Thymus (tissue), 11 donors: ENCODE data around the gene TEKT2. TPM values are rescaled to one million over a fixed set of nuclear protein-coding genes. Genes with fewer than 3 reads are reported as not detected.

Source experiments
- DNase-seq, 9 donors: peaks; one replicate each; pipeline ENCODE4 v3.0.0-alpha.2; 2013; ENCODE audit warnings: low spot score in 9 of 9, low read depth in 6 of 9, missing footprints in 1 of 9
- H3K27ac ChIP-seq, 2 donors: one replicate each; pipeline ENCODE4 v1.5.1; 2013; ENCODE audit warnings: control low read depth in 1 of 2, low read depth in 1 of 2, low read length in 1 of 2, mild to moderate bottlenecking in 1 of 2, moderate library complexity in 1 of 2
- H3K27me3 ChIP-seq, 2 donors: one replicate each; pipeline ENCODE4 v1.5.1; 2013; ENCODE audit warnings: low read length in 1 of 2; ENCODE audit not compliant: control insufficient read depth in 2 of 2, insufficient read depth in 1 of 2
- H3K36me3 ChIP-seq, 2 donors: one replicate each; pipeline ENCODE4 v1.5.1; 2013; ENCODE audit warnings: low read length in 1 of 2, mild to moderate bottlenecking in 1 of 2, moderate library complexity in 1 of 2; ENCODE audit not compliant: control insufficient read depth in 2 of 2, insufficient read depth in 2 of 2
- H3K4me1 ChIP-seq, 2 donors: one replicate each; pipeline ENCODE4 v1.5.1; 2013; ENCODE audit warnings: low read length in 2 of 2; ENCODE audit not compliant: control insufficient read depth in 2 of 2, insufficient read depth in 2 of 2
- H3K4me3 ChIP-seq, 2 donors: one replicate each; pipeline ENCODE4 v1.5.1; 2013; ENCODE audit warnings: low read length in 2 of 2, control low read depth in 1 of 2, mild to moderate bottlenecking in 1 of 2
- H3K9me3 ChIP-seq, 2 donors: one replicate each; pipeline ENCODE4 v1.5.1; 2013; ENCODE audit warnings: low read length in 1 of 2, mild to moderate bottlenecking in 1 of 2; ENCODE audit not compliant: control insufficient read depth in 2 of 2, insufficient read depth in 1 of 2
- WGBS: extraction: QIAGEN DNeasy Blood & Tissue Kit; methylation state at CpG from one replicate; pipeline ENCODE4 v1.1.7; 2013; 5-methylcytosine and 5-hydroxymethylcytosine counted together
- polyA plus RNA-seq: library from polyadenylated mRNA; stranded (reverse); fragments of 200-250 nt; gene quantifications from one replicate; pipeline ENCODE4 v1.2.3, GENCODE V29; 2013
- total RNA-seq: library from RNA; stranded (reverse); fragments of 120-200 nt; gene quantifications from one replicate; pipeline ENCODE4 v1.2.4, GENCODE V29; 2013
- donor health status: healthy.

Gene TEKT2
- total and polyA plus RNA-seq, 2 donors, result 1.5 to 1.8 TPM

DNA sequence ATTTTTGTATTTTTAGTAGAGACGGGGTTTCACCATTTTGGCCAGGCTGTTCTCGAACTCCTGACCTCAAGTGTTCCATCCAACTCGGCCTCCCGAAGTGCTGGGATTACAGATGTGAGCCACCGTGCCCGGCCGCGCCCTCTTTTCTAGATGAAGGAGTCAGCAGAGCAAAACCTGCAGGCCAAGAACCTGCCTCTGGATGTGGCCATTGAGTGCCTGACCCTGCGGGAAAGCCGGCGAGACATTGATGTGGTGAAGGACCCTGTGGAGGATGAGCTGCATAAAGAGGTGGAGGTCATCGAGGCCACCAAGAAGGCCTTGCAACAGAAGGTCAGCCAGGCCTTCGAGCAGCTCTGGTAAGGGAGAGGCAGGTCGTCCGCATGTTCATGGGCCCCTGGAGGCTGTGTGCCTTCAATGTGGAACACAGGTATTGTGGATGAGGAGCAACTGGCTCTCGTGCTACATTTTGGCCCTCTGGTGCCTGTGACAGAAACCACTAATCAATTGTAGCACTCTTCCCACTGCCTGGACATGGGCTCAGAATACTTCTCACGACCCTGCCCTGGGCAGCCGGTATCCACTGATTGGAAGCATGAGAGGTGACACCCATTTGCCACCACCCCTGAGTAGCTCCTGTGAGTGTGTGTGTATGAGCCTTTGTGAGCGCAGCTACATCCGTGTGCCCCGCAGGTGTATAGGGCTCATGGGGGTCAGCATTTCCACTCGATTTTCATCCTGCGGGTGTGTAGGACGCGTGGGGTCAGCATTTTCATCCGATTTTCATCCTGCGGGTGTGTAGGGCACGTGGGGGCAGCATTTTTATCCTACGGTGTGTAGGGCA, 2.0 kb downstream of the TEKT2 start:
- Histone ChIP-seq H3K27me3 (peaks cover 8 to 35% of the 10 kb centered on the region in 2 donors), H3K4me3 (no peak overlapping the region), H3K4me1 (peaks cover 13% of the 10 kb centered on the region in 2 donors), H3K36me3 (no peaks in the 10 kb centered on the region), H3K27ac (no peak overlapping the region), H3K9me3 (no peaks in the 10 kb centered on the region)
- no peak for DNase-seq
- 95% methylated on average over 29 of the region's 29 CpGs for WGBS

DNA sequence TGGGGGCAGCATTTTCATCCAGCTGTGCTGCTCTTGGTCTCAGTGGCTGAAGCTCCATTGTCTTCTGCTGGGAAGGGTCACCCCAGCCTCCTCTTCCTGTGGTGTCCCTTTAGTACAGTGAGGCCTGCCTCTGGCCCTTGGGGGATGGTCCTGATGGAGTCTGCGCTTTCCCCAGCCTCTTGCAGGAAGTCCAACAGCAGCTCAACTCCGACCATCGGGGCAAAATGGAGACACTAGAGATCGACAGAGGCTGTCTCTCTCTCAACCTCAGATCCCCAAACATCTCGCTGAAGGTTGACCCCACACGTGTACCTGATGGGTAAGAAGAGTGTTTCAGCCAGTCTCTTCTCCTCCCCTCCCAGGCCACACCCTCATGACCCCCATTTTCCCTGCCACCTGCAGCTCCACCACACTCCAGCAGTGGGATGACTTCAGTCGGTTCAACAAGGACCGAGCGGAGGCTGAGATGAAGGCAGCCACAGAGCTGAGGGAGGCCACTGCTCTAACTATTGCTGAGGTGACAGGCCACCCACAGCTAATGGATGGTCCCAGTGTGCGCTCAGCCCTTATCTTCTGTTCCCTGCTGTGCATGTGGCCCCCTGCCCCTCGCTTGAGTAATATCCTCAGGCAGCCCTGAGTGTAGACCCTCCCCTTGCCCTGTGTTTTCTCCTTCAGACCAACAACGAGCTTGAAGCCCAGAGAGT, 2.8 kb downstream of the TEKT2 start:
- peaks cover 8 to 35% of the 10 kb centered on the region in 2 donors for H3K27me3 ChIP-seq
- peaks cover 13% of the 10 kb centered on the region in 2 donors for H3K4me1 ChIP-seq
- no peak overlapping the region for H3K4me3 ChIP-seq
- H3K36me3 ChIP-seq, result peaks cover 6 to 8% of the 10 kb centered on the region in 2 donors
- no peak overlapping the region for H3K27ac ChIP-seq
- 94% methylated on average over 12 of the region's 12 CpGs for WGBS
- H3K9me3 ChIP-seq, result no peaks in the 10 kb centered on the region
- DNase-seq, result no peak

DNA sequence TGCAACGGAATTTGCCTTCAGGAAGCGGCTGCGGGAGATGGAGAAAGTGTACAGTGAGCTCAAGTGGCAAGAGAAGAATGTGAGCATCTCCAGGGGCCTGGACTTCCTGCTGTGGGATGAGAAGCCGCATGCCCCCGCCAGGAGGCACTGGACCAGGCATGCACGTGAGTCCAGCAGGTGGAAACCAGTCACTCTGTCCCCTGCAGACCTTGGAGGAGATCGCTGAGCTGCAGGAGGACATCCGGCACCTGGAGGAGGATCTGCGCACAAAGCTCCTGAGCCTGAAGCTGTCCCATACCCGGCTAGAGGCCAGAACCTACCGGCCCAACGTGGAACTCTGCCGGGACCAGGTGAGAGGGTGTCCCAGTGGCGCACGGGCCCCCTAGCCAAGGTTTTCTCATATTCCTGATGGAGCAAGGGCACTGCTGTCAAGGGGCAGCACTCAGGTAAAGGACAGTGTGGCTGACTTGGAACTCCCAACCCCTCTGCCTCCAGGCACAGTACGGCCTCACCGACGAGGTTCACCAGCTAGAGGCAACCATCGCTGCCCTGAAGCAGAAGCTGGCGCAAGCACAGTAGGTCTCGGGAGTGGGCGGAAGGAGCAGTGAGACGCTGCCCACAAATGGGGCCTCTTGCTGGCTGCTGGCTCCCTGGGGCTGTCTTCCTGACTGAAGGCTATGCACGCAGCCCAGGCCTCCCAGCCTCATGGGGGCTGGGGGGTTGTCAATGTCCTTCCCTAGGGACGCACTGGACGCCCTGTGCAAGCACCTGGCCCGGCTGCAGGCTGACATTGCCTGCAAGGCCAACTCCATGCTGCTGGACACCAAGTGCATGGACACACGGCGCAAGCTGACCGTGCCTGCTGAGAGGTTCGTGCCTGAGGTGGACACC, 3.6 kb downstream of the TEKT2 start:
- Histone ChIP-seq H3K4me1 (peaks cover 13% of the 10 kb centered on the region in 2 donors), H3K27ac (no peak overlapping the region), H3K36me3 (peaks cover 14 to 15% of the 10 kb centered on the region in 2 donors), H3K9me3 (no peaks in the 10 kb centered on the region), H3K4me3 (no peak overlapping the region), H3K27me3 (peaks cover 8 to 33% of the 10 kb centered on the region in 2 donors)
- WGBS, result 97% methylated on average over 31 of the region's 31 CpGs
- DNase-seq, result no peak

DNA sequence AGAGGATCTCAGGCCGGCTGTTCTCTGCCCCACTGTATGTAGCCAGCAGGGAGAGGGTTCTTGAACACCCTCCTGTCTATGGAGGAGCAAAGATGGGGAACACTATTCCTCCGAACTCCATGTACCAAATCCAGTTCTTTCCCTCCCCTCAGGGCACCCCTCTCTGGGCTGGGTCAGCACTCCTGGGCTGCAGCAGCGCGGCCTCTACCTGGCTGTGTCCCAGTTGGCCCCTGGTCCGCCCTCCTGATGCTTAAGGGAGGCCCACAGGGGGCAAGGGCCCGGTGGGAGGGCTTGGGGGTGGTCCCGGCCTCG, 4.3 kb downstream of the TEKT2 start:
- Histone ChIP-seq H3K4me3 (peak overlapping the region; percentile 69 to 93), H3K9me3 (no peaks in the 10 kb centered on the region), H3K4me1 (peaks cover 13% of the 10 kb centered on the region in 2 donors), H3K27me3 (peaks cover 8 to 27% of the 10 kb centered on the region in 2 donors), H3K27ac (peak overlapping the region in 1 of 2 donors; percentile 32), H3K36me3 (peaks cover 22 to 23% of the 10 kb centered on the region in 2 donors)
- WGBS, result 35% methylated on average over 8 of the region's 8 CpGs
- DNase-seq, result no peak

DNA sequence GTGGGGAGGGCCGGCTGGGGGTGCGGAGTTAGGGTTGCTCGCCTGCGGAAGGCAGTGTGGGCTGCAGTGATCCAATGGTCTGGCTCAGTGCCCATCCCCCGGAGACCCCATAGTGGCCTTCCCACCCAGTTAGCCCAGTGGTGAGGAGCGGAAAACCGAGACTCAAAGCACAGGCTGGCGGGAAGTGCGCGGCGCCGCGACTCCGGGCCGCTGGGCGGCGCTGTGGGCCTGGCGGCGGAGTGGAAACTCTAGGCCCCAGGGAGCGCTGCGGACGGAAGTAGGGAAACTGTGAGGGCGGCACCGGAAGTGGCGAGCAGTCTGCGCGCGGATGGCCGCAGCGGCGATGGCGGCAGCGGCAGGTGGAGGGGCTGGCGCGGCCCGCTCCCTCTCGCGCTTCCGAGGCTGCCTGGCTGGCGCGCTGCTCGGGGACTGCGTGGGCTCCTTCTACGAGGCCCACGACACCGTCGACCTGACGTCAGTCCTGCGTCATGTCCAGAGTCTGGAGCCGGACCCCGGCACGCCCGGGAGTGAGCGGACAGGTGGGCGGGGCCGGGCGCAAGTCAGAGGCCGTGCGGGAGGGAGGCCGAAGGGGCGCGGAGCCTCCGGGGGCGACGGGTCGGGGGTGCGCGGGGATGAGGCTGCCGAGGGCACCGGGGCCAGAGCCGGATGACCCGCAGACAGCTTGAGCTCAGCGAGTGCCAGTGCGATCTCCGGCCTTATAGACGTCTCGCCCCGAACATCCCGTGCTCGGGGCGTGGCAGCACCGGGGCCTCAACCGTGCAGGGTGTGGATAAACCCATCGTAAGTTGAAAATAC, 4.9 kb downstream of the TEKT2 start, which contains the start of gene ADPRS:
Gene ADPRS (plus strand): TSS at position 316 of the 816 bp plus-strand sequence. CDS start 13 bp downstream, at position 329.
- Histone ChIP-seq H3K9me3 (no peaks in the 10 kb centered on the region), H3K36me3 (peaks cover 27 to 29% of the 10 kb centered on the region in 2 donors), H3K27me3 (peaks cover 6 to 22% of the 10 kb centered on the region in 2 donors), H3K27ac (peak within 1 kb of the TSS; percentile 49 to 86), H3K4me3 (peak within 1 kb of the TSS; percentile 69 to 93), H3K4me1 (peaks cover 11 to 15% of the 10 kb centered on the region in 2 donors)
- under 1% methylated on average over 84 of the region's 84 CpGs for WGBS
- peak; percentile 72 to 93 (median 83) for DNase-seq

GRCh38 chr1:36089393-36090121, 5.7 kb downstream of the TEKT2 start:
- Histone ChIP-seq H3K4me3 (peak overlapping the region; percentile 69 to 93), H3K27me3 (peaks cover 3 to 14% of the 10 kb centered on the region in 2 donors), H3K27ac (peak overlapping the region; percentile 49 to 86), H3K36me3 (peaks cover 35 to 36% of the 10 kb centered on the region in 2 donors), H3K9me3 (no peaks in the 10 kb centered on the region), H3K4me1 (peaks cover 11 to 18% of the 10 kb centered on the region in 2 donors)
- 9% methylated on average over 32 of the region's 32 CpGs for WGBS
- peak in 1 of 9 donors; percentile 26 for DNase-seq

- Histone ChIP-seq H3K9me3 (no peaks in the 10 kb centered on the region), H3K27ac (no peak overlapping the region), H3K4me3 (no peak overlapping the region), H3K36me3 (peaks cover 45 to 47% of the 10 kb centered on the region in 2 donors), H3K27me3 (peaks cover 0 to under 1% of the 10 kb centered on the region in 2 donors), H3K4me1 (peaks cover 11 to 18% of the 10 kb centered on the region in 2 donors)
- DNase-seq, result no peak
- 99% methylated on average over 4 of the region's 4 CpGs for WGBS
These were observed 7.2 kb downstream of the TEKT2 start for GRCh38 chr1:36091141-36091540.
